GM12878 (cell line): Measurements from ENCODE around the gene SPG21.

Experiments
- CTCF ChIP-seq, 3 experiments: IDR thresholded peaks in 2 of 3; conservative IDR thresholded peaks in 1 of 3; 2 replicates each; pipeline ENCODE4 v1.5.1; 2011; ENCODE audit warnings: low read depth in 3 of 3, low read length in 3 of 3, mild to moderate bottlenecking in 3 of 3, control low read depth in 2 of 3, moderate library complexity in 2 of 3, inconsistent platforms in 1 of 3, mixed read lengths in 1 of 3; ENCODE audit not compliant: control insufficient read depth in 2 of 3, insufficient read depth in 1 of 3; ENCODE audit errors: extremely low read depth in 1 of 3
- E2F4 ChIP-seq: IDR thresholded peaks from 2 replicates; pipeline ENCODE4 v1.6.1; 2012; ENCODE audit warnings: low read depth, low read length, improper control_type of control experiment
- EZH2 ChIP-seq: IDR thresholded peaks from 2 replicates; pipeline ENCODE4 v1.6.1; 2012; ENCODE audit warnings: low read depth, mild to moderate bottlenecking, control low read depth, inconsistent platforms, low read length, borderline replicate concordance; ENCODE audit not compliant: control insufficient read depth
- JUNB ChIP-seq: IDR thresholded peaks from 2 replicates; pipeline ENCODE4 v1.6.1; 2016; ENCODE audit warnings: antibody characterized with exemption, mild to moderate bottlenecking
- MEF2A ChIP-seq: IDR thresholded peaks from 2 replicates; pipeline ENCODE4 v1.6.1; 2011; ENCODE audit warnings: low read depth, mild to moderate bottlenecking, low read length, moderate library complexity; ENCODE audit not compliant: insufficient read depth
- MLLT1 ChIP-seq: fragments of 450-650 bp; IDR thresholded peaks from 2 replicates; pipeline ENCODE4 v1.6.1; 2016; ENCODE audit warnings: mild to moderate bottlenecking
- POLR2A ChIP-seq: IDR thresholded peaks from 2 replicates; pipeline ENCODE4 v1.6.1; 2011; ENCODE audit warnings: low read depth, mild to moderate bottlenecking, low read length
- POLR2AphosphoS5 ChIP-seq: IDR thresholded peaks from 2 replicates; pipeline ENCODE4 v1.6.1; 2011; ENCODE audit warnings: mild to moderate bottlenecking, low read length, inconsistent platforms
- SPI1 ChIP-seq: IDR thresholded peaks from 2 replicates; pipeline ENCODE4 v1.6.1; 2011; ENCODE audit warnings: low read depth, mild to moderate bottlenecking, low read length, moderate library complexity, borderline replicate concordance; ENCODE audit not compliant: insufficient read depth
- TCF12 ChIP-seq: IDR thresholded peaks from 2 replicates; pipeline ENCODE4 v1.6.1; 2011; ENCODE audit warnings: low read depth, mild to moderate bottlenecking, low read length
- TCF3 ChIP-seq: IDR thresholded peaks from 2 replicates; pipeline ENCODE4 v1.6.1; 2012; ENCODE audit warnings: low read depth, mild to moderate bottlenecking, low read length, borderline replicate concordance; ENCODE audit not compliant: insufficient read depth

DNA sequence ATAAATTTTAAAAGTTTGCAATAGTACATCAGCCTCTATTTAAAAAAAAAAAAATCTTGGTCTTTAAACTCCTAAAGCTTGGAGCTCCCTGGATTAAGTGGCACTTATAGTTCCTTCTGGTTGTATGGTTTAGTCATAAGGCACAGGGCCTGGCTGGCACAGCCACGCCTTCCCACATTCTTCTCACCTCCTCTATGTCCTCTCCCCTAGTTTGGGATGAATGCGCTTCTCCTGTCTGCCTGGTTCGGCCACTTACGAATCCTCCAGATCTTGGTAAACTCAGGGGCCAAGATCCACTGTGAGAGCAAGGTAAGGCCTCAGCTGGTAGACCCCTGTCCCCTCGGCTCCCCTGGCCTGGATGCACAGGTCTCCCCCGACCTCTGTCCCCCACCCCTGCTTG lies 68.0 kb downstream of the SPG21 start:
- no peak for TF ChIP-seq MEF2A
- TF ChIP-seq TCF12, result no peak
- no peak for TF ChIP-seq JUNB
- no peak for TF ChIP-seq MLLT1
- TF ChIP-seq CTCF (IDR thresholded peaks at IDR 0.05 in 2 of 3, conservative IDR thresholded peaks at IDR 0.05 in 1 of 3; ENCODE audit: control insufficient read depth in 2 of 3, extremely low read depth in 1 of 3, insufficient read depth in 1 of 3, low read depth in 3 of 3, low read length in 3 of 3), result no peak
- TF ChIP-seq POLR2A, result no peak
- TF ChIP-seq EZH2, result no peak
- no peak for TF ChIP-seq POLR2AphosphoS5
- no peak for TF ChIP-seq E2F4
- TF ChIP-seq SPI1, result no peak
- no peak for TF ChIP-seq TCF3
